ENCODE measurements around the gene NELL2. TPM values are rescaled to one million over a fixed set of nuclear protein-coding genes. Genes with fewer than 3 reads are reported as not detected.

NELL2 gene
- polyA plus RNA-seq, 3 donors from 2014 or later, result 5.5 to 15.1 (median 9.3) TPM

GRCh38 chr12:44873898-44874297 lies 2.2 kb downstream of the NELL2 start:
- peaks cover 14 to 29% of the 10 kb centered on the region in 2 donors for H3K4me1 Mint-ChIP-seq
- no peak for DNase-seq
- H3K4me3 Mint-ChIP-seq, result no peak overlapping the region
- H3K27me3 Mint-ChIP-seq (ENCODE audit: low read depth in 3 of 3), result peaks cover 18 to 45% (median 19%) of the 10 kb centered on the region in 3 donors
- peaks cover 0 to 17% (median 8%) of the 10 kb centered on the region in 6 donors for H3K9me3 Mint-ChIP-seq
- H3K36me3 Mint-ChIP-seq, result peaks cover 0 to 6% (median 6%) of the 10 kb centered on the region in 3 donors
- H3K27ac Mint-ChIP-seq, result no peak overlapping the region

DNA sequence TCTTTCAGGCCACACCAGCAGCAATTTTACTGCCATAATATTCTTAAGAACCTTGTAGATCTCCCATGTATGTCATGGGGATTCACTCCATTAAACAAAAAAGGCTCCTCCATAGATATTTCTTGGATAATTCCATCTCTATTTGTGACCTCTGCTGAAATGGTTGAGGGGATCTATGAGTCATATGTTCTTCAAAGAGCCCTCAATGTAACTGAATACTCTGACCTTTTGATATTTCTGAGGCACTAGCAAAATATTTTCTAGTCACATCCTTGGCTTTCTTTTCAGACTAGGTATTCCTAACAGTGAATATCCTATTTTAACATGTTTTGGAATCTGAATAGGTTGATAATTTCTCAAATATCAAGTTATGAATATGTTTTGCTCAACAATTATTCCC lies 6.6 kb downstream of the NELL2 start:
- Mint-ChIP-seq H3K4me1 (peaks cover 0 to 6% of the 10 kb centered on the region in 2 donors), H3K4me3 (no peak overlapping the region), H3K27me3 (ENCODE audit: low read depth in 3 of 3) (peaks cover 3 to 18% (median 6%) of the 10 kb centered on the region in 3 donors), H3K36me3 (peaks cover 1 to 10% (median 6%) of the 10 kb centered on the region in 3 donors), H3K9me3 (peaks cover 4 to 20% (median 10%) of the 10 kb centered on the region in 6 donors), H3K27ac (no peak overlapping the region)
- DNase-seq, result no peak

DNA sequence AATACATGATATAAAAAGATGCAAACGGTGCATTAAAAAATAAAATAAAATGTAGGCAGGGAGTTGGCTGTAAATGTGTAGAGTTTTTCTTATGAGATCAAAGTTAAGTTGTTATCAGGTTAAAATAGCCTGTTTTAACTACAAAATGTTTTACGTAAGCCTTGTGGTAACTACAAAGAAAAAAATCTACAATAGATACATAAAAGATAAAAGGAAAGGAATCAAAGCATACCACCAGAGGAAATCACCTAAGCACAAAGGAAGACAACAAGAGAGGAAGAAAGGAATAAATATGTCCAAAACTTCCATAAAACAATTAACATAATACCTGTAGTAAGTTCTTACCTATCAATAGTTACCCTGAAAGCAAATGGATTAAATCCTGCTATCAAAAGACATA lies 12.2 kb downstream of the NELL2 start:
- Mint-ChIP-seq H3K4me1 (no peaks in the 10 kb centered on the region), H3K27ac (no peak overlapping the region), H3K4me3 (no peak overlapping the region), H3K36me3 (peaks cover 3 to 10% (median 4%) of the 10 kb centered on the region in 3 donors), H3K9me3 (peaks cover 8 to 25% (median 16%) of the 10 kb centered on the region in 6 donors), H3K27me3 (ENCODE audit: low read depth in 3 of 3) (peaks cover 0 to 10% (median 1%) of the 10 kb centered on the region in 3 donors)
- DNase-seq, result no peak

DNA sequence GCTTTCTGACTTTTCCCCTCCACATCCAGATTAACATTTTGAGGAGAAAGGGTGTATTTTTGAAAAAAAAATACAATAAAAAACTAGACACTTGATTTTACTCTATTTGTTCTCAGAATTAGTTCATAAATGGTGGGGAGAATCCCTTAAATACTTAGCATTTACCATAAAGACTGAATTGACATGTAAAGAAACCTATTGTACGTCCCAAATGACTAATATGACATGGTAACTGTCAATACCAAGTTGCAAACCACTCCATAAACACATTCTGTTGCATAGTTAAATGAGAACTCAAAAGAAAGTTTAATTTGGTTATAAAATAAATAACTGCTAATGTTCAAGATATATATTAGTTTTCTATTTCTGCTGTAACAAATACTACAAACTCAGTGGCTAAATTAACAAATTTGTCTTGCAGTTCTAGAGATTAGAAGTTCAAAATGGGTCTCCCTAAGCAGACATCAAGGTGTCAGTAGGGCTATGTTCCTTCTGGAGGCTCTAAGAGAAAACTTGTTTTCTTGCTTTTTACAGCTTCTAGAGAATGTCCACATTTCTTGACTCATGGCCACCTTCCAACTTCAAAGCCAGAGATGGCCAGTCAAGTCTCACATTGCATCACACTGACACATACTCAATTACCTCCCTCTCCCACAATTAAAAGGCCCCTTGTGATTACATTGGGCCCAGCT lies 16.0 kb downstream of the NELL2 start:
- DNase-seq, result no peak
- Mint-ChIP-seq H3K36me3 (peaks cover 0 to 10% (median 3%) of the 10 kb centered on the region in 3 donors), H3K27ac (no peak overlapping the region), H3K4me3 (no peak overlapping the region), H3K27me3 (ENCODE audit: low read depth in 3 of 3) (peaks cover 1 to 10% (median 2%) of the 10 kb centered on the region in 3 donors), H3K9me3 (peaks cover 4 to 17% (median 12%) of the 10 kb centered on the region in 6 donors), H3K4me1 (no peaks in the 10 kb centered on the region)

GRCh38 chr12:44858226-44858855 lies 17.8 kb downstream of the NELL2 start:
- peaks cover 0 to 3% (median 3%) of the 10 kb centered on the region in 3 donors for H3K36me3 Mint-ChIP-seq
- no peaks in the 10 kb centered on the region for H3K4me1 Mint-ChIP-seq
- H3K27me3 Mint-ChIP-seq (ENCODE audit: low read depth in 3 of 3), result peaks cover 1 to 14% (median 7%) of the 10 kb centered on the region in 3 donors
- DNase-seq, result no peak
- H3K9me3 Mint-ChIP-seq, result peaks cover 4 to 10% (median 8%) of the 10 kb centered on the region in 6 donors
- no peak overlapping the region for H3K4me3 Mint-ChIP-seq
- H3K27ac Mint-ChIP-seq, result no peak overlapping the region

- H3K9me3 Mint-ChIP-seq, result peaks cover 0 to 3% (median 0%) of the 10 kb centered on the region in 6 donors
- no peak overlapping the region for H3K4me3 Mint-ChIP-seq
- H3K27ac Mint-ChIP-seq, result no peak overlapping the region
- H3K4me1 Mint-ChIP-seq, result peaks cover 14 to 17% of the 10 kb centered on the region in 2 donors
- DNase-seq, result no peak
- H3K36me3 Mint-ChIP-seq, result no peaks in the 10 kb centered on the region
- peaks cover 5 to 17% (median 16%) of the 10 kb centered on the region in 3 donors for H3K27me3 Mint-ChIP-seq (ENCODE audit: low read depth in 3 of 3)
Observed at GRCh38 chr12:44852483-44852882, 23.6 kb downstream of the NELL2 start.

DNA sequence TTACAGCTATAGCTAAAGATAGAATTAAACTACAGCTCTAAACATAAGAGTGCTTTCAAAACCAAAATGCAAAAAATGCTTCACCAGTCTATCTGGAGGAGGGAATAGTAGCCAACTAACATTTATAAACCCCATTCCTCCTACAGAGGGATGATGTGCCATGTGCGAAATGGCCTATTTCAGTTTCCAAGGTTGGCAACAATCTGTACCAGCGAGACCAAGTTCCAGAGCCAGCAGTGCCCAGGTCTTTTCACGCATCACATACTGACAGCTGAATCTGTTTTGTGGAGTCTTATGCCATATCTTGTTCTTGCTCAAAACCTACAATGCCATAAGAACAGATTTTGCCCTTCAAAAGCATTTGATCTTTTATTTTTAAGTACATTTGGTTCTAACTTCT lies 24.5 kb downstream of the NELL2 start:
- H3K4me1 Mint-ChIP-seq, result peaks cover 17 to 26% of the 10 kb centered on the region in 2 donors
- DNase-seq, result no peak
- H3K27ac Mint-ChIP-seq, result no peak overlapping the region
- peaks cover 0 to 3% (median 1%) of the 10 kb centered on the region in 6 donors for H3K9me3 Mint-ChIP-seq
- no peak overlapping the region for H3K4me3 Mint-ChIP-seq
- peaks cover 5 to 19% (median 16%) of the 10 kb centered on the region in 3 donors for H3K27me3 Mint-ChIP-seq (ENCODE audit: low read depth in 3 of 3)
- H3K36me3 Mint-ChIP-seq, result no peaks in the 10 kb centered on the region

DNA sequence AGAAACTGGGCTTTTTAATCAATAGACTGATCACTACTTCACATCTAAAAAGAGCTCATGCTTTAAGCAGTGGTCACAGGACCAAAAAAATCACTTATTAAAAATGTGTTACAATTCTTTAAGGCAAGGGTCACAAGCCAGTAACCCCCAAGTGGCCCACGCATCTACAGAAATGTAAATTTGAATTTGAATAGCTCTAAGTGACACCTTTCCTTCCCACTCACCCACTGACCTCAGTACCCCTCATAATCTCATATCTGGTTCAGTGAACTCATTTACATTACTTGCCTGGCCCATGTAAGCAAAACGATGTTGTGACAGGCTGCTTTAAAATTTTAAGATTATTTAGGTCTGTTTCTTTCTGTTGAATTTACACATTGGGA lies 27.4 kb downstream of the NELL2 start:
- H3K4me1 Mint-ChIP-seq, result peaks cover 17 to 30% of the 10 kb centered on the region in 2 donors

DNA sequence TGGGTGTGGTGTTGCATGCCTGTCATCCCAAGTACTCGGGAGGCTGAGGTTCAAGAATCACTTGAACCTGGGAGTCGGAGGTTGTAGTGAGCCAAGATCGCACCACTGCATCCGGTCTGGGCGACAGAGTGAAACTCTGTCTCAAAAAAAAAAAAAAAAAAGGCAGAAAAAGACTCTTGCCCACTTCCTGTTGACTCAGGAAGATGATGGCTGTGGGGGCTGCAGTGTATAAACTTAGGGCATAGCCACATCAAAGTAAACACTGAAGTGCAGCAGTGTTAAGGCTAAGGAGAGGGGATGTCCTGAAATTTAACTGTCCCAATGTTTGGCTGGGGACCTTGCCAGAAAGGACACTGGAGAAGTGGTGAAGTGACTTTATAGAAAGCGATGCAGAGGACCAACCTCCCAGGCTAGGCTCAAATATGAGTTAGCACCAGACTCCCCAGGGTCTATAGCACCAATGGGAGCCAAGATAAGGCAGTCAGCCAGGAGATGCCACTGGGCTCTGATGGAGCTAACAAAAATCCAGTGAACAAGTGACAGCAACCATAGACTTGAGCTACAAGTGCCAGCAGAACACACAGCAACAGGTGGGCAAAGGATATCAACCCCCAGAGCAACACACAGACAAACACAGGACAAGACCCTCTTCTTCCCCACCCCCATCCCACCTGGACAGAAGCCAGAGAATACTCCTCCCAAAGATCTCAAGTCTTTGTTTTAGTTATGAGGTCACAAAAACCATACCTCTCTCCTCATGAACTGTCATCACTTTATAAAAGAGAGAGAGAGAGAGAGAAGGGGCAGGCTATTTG lies 28.0 kb downstream of the NELL2 start:
- Mint-ChIP-seq H3K4me1 (peaks cover 17 to 30% of the 10 kb centered on the region in 2 donors), H3K9me3 (peaks cover 0 to 3% (median under 1%) of the 10 kb centered on the region in 6 donors), H3K4me3 (peak overlapping the region; percentile 56 to 77 (median 74)), H3K36me3 (no peaks in the 10 kb centered on the region), H3K27ac (peak overlapping the region; percentile 85 to 97 (median 90)), H3K27me3 (ENCODE audit: low read depth in 3 of 3) (peaks cover 5 to 15% (median 9%) of the 10 kb centered on the region in 3 donors)
- peak; percentile 65 to 71 (median 69) for DNase-seq

More for the DNA sequence above, 27.4 kb downstream of the NELL2 start:
- Mint-ChIP-seq H3K27ac (peak overlapping the region; percentile 85 to 97 (median 90)), H3K4me3 (peak overlapping the region; percentile 56 to 77 (median 74)), H3K9me3 (peaks cover 0 to 3% (median under 1%) of the 10 kb centered on the region in 6 donors), H3K27me3 (ENCODE audit: low read depth in 3 of 3) (peaks cover 5 to 15% (median 11%) of the 10 kb centered on the region in 3 donors), H3K36me3 (no peaks in the 10 kb centered on the region)
- DNase-seq, result peak; percentile 18 to 29 (median 29)

GRCh38 chr12:44847403-44847802 lies 28.7 kb downstream of the NELL2 start:
- Mint-ChIP-seq H3K4me1 (peaks cover 17 to 30% of the 10 kb centered on the region in 2 donors), H3K9me3 (peaks cover 0 to 6% (median under 1%) of the 10 kb centered on the region in 6 donors), H3K27ac (peak overlapping the region; percentile 85 to 97 (median 90)), H3K4me3 (peak overlapping the region; percentile 56 to 77 (median 74)), H3K36me3 (no peaks in the 10 kb centered on the region), H3K27me3 (ENCODE audit: low read depth in 3 of 3) (peaks cover 5 to 14% (median 9%) of the 10 kb centered on the region in 3 donors)
- DNase-seq, result no peak

DNA sequence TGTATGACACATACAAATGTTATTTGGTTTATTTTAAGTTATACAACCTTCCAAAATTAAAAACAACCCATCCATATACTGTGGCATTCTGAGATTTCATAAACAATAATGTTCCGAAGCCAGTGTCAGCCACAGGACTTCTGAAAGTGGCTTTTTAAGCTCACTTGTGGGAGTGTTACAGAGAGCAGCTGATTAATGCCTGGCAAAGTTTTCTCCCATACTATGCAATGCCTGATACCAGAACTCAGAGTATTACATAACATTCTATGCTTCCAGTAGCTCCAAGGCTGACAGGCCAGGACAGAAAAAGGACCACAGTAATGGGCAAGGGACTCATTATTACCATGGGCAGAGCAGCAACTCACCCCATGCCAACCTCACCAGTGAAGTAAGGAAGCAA lies 29.3 kb downstream of the NELL2 start:
- Mint-ChIP-seq H3K27me3 (ENCODE audit: low read depth in 3 of 3) (peaks cover 5 to 13% (median 9%) of the 10 kb centered on the region in 3 donors), H3K9me3 (peaks cover 0 to 6% (median under 1%) of the 10 kb centered on the region in 6 donors), H3K36me3 (no peaks in the 10 kb centered on the region), H3K4me3 (peak overlapping the region in 1 of 5 donors; percentile 49), H3K4me1 (peaks cover 17 to 30% of the 10 kb centered on the region in 2 donors), H3K27ac (peak overlapping the region in 4 of 6 donors; percentile 48 to 85 (median 68))
- no peak for DNase-seq

DNA sequence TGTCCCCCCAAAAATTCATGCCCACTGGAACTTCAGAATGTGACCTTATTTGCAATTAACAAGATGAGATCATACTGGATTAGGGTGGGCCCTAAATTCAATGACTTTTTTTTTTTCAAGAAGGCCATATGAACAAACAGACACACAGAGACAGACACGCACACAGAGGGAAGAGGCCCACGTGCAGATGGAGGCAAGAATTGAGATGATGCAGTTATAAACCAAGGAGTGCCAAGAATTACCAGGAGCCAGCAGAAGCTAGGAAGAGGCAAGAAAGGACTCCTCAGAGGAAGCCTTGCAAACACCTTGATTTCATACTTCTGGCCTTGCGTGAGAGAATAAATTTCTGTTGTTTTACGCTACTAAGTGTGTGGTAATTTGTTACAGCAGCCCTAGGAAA lies 33.4 kb downstream of the NELL2 start:
- no peaks in the 10 kb centered on the region for H3K36me3 Mint-ChIP-seq
- peaks cover 5 to 15% of the 10 kb centered on the region in 2 donors for H3K4me1 Mint-ChIP-seq
- DNase-seq, result no peak
- peaks cover 0 to 3% (median 0%) of the 10 kb centered on the region in 6 donors for H3K9me3 Mint-ChIP-seq
- H3K27ac Mint-ChIP-seq, result no peak overlapping the region
- no peak overlapping the region for H3K4me3 Mint-ChIP-seq
- peaks cover under 1 to 8% (median 2%) of the 10 kb centered on the region in 3 donors for H3K27me3 Mint-ChIP-seq (ENCODE audit: low read depth in 3 of 3)

GRCh38 chr12:44839785-44840184 lies 36.3 kb downstream of the NELL2 start:
- H3K9me3 Mint-ChIP-seq, result peaks cover 0 to 3% (median 0%) of the 10 kb centered on the region in 6 donors
- no peaks in the 10 kb centered on the region for H3K36me3 Mint-ChIP-seq
- no peak overlapping the region for H3K27ac Mint-ChIP-seq
- H3K27me3 Mint-ChIP-seq (ENCODE audit: low read depth in 3 of 3), result peaks cover 0 to 5% (median 2%) of the 10 kb centered on the region in 3 donors
- H3K4me1 Mint-ChIP-seq, result no peaks in the 10 kb centered on the region
- H3K4me3 Mint-ChIP-seq, result no peak overlapping the region
- DNase-seq, result no peak
